Measurements from ENCODE around the gene TMEM214. TPM values are rescaled to one million over a fixed set of nuclear protein-coding genes. Genes with fewer than 3 reads are reported as not detected.

Gene TMEM214
- total and polyA plus RNA-seq, 2 of the 8 experiments (the other 6 are each of a cell fraction or from before 2014, with no cell fraction given) = 49.7 to 71.0 TPM

- TF ChIP-seq SRF (IDR thresholded peaks at IDR 0.05; ENCODE audit: low read depth, low read length) = no peak
- peak; percentile 83 for TF ChIP-seq TAF1 (IDR thresholded peaks at IDR 0.05; ENCODE audit: low read depth, low read length)
- no peak for TF ChIP-seq BRCA1 (IDR thresholded peaks at IDR 0.05; ENCODE audit: low read depth, low read length)
- no peak for TF ChIP-seq CTCF (IDR thresholded peaks at IDR 0.05; ENCODE audit: control extremely low read depth in 1 of 3, insufficient read depth in 1 of 3, low read depth in 1 of 3, low read length in 3 of 3)
- no peak for TF ChIP-seq NANOG (IDR thresholded peaks at IDR 0.05; ENCODE audit: insufficient read depth, low read depth, low read length, poor library complexity, severe bottlenecking)
- no peak for TF ChIP-seq SIX5 (IDR thresholded peaks at IDR 0.05; ENCODE audit: low read depth, low read length)
- peak; percentile 92 for TF ChIP-seq PHF8 (conservative IDR thresholded peaks at IDR 0.05; ENCODE audit: low read depth, low read length)
- peak; percentile 85 for TF ChIP-seq POLR2AphosphoS5 (IDR thresholded peaks at IDR 0.05; ENCODE audit: low read depth, low read length)
- no peak for TF ChIP-seq CBX5 (IDR thresholded peaks at IDR 0.05; ENCODE audit: low read depth, low read length)
- no peak for TF ChIP-seq GTF2F1 (IDR thresholded peaks at IDR 0.05; ENCODE audit: borderline replicate concordance, low read depth, low read length)
- peak; percentile 67; the same call in 1 of the 2 replicates for TF ChIP-seq KDM5A (IDR thresholded peaks at IDR 0.05; ENCODE audit: low read length)
- TF ChIP-seq JUND (IDR thresholded peaks at IDR 0.05; ENCODE audit: low read length) = no peak
- TF ChIP-seq ASH2L (IDR thresholded peaks at IDR 0.05; ENCODE audit: low read length) = peak; percentile 69
- no peak for TF ChIP-seq RAD21 (IDR thresholded peaks at IDR 0.05 in 1 of 2, conservative IDR thresholded peaks at IDR 0.05 in 1 of 2; ENCODE audit: low read depth in 2 of 2, low read length in 2 of 2)
- no peak for TF ChIP-seq SIRT6 (IDR thresholded peaks at IDR 0.05; ENCODE audit: low read length)
- no peak for TF ChIP-seq SAP30 (IDR thresholded peaks at IDR 0.05; ENCODE audit: insufficient read depth, insufficient replicate concordance, low read length)
- peak in 1 of 2 experiments; percentile 76; a peak in 1 of 3 replicates for TF ChIP-seq POLR2A (IDR thresholded peaks at IDR 0.05; ENCODE audit: control extremely low read depth in 1 of 2, low read depth in 2 of 2, low read length in 2 of 2)
- TF ChIP-seq NRF1 (IDR thresholded peaks at IDR 0.05; ENCODE audit: low read depth, low read length) = no peak
- no peak for TF ChIP-seq SP4 (IDR thresholded peaks at IDR 0.05; ENCODE audit: low read length)
- TF ChIP-seq CREB1 (IDR thresholded peaks at IDR 0.05) = peak; percentile 54
- no peak for TF ChIP-seq EZH2 (IDR thresholded peaks at IDR 0.05; ENCODE audit: low read depth, low read length, severe bottlenecking)
- TF ChIP-seq E2F6 (IDR thresholded peaks at IDR 0.05) = no peak
- TF ChIP-seq EGR1 (IDR thresholded peaks at IDR 0.05; ENCODE audit: borderline replicate concordance, low read depth, low read length) = no peak
Measured at GRCh38 chr2:27071277-27071989, 38.7 kb downstream of the TMEM214 start, which contains the start of gene OST4 (continued).

All from H1 (cell line).